UCSD-AML1 (cell line): ENCODE measurements around the gene TMIGD2.
A peak's percentile ranks its signal among the peaks of the same experiment; 100 is the strongest.

Experiments
- DNase-seq: peaks from one replicate; lab custom pipeline; 2025; ENCODE audit not compliant: unreplicated experiment; lab: John Stamatoyannopoulos, UW

The TMIGD2 gene

DNA sequence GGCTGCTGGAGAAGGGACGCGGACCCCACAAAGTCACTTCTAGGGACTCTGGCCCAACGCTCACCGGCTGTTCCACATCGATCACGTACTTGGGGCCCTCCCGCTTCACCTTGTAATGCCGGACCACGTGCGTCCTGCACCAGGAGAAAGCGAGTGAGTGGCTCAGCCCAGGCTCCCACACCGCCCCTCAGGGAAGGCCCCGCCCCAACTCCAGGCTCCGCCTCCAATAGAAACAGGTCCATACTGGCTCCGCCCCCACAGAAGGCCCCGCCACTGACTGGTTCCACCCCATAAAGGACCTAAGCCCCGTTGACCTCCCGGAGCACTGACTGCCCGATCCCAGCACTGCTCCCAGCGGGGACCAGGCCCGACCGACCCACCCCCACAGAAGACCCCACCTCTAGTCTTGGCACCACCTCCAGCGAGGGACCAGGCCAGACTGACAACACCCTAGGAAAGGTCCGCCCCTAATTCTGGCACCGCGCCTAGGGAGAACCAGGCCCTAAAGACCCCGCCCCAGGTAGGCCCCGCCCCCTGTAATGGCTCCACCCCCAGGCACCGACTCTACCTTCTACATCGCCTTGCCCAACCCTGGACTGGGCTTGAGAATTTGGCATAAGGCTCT, 25.2 kb upstream of the TMIGD2 start:
- DNase-seq: peak; percentile 78

DNA sequence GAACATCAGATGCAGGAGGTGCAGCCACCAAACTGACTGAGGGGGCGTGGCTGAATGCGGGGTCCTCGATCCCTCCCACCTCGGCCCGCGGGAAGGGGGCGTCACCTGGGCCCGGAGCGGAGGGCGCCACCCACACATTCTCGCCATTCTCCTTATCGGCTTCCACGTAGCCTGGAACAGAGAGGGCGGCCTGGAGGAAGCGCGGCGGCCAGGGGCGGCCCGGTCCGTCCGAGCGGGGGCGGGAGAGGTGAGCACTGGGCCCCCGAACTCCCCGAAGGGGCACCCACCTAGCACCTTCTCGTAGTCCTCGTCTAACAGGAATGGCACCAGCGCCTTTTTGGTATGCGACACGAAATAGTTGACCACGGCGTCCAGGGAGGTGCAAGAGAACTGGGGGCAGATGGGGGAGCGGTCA, 24.7 kb upstream of the TMIGD2 start:
- no peak for DNase-seq

DNA sequence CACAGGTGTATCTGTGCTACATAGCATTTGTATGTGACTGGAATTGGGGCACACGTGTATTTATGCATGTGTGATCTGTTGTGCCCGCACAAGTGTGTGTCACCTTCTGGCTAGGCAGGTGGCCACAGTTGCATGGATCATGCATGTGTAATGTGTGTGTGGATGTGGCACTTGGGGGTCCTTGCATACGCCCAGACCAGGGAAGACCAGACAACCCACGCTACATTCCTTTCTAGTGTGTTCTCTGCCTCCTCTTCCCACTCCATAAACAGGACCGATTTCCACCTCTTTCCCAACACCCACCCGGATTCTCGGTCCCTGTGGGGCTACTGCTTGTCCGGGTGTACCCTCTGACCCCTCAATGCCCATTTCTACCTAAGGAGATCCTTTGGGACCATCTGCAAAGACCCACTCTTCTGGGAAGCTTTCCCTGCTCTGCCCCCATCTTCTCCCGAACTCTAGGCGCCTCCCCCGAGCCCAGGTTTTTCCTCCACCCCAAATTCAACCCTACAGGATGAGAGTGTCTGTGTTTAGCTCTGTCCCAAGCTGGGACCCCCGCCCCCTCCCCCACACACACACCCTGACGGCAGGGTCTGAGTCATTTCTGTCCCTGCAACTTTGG, 24.1 kb upstream of the TMIGD2 start:
- DNase-seq: no peak

DNA sequence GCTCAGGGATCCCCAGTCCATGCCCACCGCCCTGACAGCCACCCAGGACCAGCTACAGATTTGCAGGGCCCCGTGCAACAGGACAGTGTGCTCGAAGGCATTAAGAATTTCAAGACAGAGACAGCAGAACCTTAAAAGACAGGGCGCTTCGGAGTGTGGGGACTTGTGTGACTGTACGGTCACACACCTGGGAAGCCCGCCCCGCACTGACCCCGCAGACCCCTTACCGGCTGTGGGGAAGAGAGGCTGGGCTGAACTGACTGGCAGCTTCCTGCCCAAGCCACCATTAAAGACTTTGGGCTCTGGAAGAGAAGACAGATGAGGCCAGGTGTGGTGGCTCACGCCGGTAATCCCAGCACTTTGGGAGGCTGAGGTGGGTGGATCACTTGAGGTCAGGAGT, 22.0 kb upstream of the TMIGD2 start:
- DNase-seq: no peak

DNA sequence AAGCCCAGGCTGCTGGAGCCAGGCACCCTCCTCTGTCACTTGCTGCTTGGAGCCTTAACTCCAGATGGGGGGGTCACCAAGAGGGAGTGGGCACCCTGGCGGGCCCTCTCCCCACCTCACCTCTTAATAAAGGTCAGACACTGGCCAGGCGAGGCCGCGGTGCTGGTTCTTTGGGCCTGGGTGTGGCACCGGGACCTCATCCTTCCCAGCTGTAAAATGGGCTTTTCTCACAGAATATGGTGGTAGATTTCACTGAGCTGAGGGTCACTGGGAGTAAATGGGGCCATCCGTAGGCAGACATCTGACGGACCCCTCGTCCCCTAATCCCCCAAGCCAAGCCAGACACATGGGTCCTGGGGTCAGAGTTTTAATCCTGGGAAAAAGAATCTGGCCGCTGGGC, 21.5 kb upstream of the TMIGD2 start:
- DNase-seq: no peak

DNA sequence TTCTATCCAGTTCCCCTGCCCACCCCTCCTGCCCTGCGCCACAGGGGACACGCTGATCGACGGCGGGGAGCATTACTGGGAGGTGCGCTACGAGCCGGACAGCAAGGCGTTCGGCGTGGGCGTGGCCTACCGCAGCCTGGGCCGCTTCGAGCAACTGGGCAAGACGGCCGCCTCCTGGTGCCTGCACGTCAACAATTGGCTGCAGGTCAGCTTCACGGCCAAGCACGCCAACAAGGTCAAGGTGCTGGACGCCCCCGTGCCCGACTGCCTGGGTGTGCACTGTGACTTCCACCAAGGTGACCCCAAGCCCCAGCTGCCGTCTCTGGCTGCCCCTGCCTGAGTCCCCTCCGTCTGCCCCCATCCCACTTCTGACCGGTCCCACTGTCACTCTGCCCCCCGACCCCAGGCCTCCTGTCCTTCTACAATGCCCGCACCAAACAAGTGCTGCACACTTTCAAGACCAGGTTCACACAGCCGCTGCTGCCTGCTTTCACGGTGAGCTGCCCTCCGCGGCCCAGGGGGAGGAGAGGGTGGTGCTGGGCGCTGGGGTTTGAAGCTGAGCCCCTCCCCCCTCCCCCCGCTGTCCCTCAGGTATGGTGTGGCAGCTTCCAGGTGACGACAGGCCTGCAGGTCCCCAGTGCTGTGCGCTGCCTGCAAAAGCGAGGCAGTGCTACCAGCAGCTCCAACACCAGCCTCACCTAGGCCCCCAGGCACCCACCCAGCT, 20.9 kb upstream of the TMIGD2 start:
- DNase-seq: no peak

DNA sequence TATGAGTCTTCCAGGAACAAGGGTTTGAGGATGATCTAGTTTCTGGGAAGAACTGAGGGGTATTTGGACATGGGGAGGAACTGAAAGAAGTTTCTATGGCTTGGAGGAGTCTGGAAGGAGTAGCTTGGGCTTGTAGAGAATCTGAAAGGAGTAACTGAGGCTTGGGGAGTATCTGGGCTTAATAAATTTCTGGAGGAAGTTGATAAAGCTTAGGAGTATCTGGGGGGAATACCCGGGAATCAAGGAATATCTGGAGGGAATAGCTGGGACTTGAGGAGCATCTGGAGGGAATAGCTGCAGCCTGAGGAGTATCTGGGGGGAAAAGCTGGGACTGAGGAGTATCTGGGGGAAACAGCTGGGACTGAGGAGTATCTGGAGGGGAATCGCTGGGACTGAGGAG, 18.2 kb upstream of the TMIGD2 start:
- DNase-seq: no peak

DNA sequence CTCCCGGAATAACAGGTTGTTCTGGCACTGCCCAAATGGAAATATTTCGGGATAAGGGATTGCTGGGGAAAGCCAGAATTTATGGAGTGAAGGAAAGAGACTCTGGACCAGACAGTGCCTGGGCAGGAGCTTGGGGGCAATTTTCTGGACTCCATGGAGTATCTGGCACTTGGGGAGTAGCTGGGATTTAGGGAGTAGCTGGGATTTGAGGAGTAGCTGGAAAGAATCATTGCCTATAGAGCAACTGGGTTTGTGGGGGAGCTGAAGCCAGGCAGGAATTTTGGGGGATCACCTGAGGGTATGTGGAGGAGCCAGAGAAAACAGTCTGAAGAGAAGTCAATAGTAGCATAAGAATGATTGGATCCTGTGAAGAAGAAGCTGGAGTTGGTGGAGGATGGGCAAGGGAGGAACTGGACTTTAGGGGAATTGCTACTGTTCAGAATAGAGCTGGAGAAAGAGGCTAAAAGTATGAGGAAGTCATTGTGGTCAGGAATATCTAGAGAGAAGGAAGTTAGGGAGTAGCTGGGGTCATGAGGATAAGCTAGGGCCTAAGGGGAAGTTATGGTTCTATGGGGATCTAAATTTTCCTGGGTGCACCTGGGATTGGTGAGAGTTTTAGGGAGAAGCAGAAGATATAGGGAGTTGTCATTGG, 17.0 kb upstream of the TMIGD2 start:
- no peak for DNase-seq

DNA sequence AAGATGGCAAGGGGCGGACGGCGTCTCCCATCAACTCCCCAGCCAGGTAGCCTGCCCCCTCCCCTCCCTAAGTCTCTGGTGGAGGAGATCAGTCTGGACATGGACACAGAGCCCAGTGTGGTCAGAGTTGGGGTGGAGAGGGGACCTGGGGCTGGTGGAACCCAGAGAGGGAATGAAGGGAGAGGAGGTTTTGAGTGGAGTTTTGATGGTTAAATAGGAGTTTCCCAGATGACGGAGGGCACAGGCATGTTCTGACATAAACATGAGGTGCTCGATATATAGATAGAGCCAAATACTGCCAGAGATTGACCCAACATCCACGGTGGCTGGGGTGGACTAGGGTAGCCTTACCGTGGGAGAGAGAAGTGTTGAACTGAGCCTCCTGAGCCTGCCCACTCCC, 16.3 kb upstream of the TMIGD2 start:
- no peak for DNase-seq

DNA sequence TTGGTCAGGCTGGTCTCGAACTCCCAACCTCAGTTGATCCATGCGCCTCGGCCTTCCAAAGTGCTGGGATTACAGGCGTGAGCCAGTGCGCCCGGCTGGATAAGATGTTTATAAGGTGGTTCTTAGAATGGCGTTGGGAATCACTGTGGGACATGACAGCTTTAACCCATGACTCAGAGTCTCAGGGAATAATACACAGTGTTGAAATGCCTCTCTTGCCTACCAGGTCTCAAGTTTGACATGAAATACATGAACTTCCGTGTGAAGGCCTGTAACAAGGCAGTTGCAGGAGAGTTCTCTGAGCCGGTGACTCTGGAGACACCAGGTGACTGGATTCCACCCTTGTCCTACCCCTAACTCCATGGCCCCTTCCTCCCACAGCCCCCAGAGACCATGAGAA, 14.8 kb upstream of the TMIGD2 start:
- DNase-seq: no peak

DNA sequence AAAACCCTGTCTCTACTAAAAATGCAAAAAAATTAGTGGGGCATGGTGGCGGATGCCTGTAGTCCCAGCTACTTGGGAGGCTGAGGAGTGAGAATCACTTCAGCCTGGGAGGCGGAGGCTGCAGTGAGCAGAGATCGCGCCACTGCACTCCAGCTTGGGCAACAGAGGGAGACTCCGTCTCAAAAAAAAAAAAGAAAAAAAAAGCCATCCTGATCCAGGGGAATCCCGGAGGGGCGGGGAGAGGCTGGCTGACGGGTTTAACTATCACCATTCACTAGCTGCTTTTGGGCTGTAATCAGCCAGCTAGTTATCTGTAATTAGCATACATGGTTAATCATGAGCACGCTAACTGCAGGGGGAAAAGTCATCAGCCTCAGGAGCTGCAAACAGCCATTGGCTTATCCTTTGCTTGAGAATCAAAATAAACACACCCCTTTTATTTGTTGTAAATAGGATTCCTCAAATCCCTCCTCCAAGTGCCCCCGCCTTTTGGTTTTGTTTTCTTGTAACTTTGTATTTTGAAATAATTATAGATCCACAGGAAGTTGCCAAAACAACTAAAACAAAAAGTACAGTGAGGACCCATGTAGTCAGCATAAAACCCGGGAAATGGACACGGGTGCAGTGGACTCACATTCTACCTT, 11.8 kb upstream of the TMIGD2 start:
- no peak for DNase-seq

DNA sequence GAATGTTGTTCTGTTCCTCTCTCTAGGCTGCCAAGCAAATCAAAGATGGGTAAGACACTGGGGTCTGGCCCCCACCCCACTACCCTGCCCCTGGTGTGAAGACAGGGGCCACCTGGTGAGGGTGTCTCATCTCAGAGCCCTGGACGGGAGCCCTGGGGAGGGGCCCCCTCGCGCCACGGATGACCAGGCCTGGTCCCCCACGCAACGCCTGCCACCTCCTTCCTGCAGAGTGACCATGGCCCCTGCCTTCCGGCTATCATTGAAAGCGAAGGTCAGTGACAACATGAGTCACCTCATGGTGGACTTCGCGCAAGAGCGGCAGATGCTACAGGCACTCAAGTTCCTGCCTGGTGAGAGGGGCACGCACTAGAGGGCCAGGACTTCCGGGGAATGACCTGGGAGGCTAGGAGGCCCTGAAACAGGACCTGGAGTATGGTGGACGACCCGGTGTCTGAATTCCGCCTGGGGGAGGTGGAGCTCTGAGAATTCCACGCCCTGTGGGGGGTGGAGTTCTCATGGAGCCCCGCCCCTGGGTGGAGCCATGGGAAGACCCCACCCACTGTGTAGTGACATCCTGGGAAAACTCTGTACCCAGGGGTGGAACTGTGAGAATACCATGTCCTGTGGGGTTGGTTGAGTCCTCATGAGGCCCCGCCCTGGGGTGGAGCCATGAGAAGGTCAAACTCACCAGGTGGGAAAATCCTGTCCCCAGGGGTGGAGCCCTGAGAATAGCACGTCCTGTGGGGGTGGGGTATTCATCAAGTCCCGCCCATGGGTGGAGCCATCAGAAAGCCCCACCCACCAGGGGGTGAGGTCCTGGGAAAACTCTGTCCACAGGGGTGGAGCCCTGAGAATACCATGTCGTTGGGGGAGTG, 8.3 kb upstream of the TMIGD2 start:
- no peak for DNase-seq

DNA sequence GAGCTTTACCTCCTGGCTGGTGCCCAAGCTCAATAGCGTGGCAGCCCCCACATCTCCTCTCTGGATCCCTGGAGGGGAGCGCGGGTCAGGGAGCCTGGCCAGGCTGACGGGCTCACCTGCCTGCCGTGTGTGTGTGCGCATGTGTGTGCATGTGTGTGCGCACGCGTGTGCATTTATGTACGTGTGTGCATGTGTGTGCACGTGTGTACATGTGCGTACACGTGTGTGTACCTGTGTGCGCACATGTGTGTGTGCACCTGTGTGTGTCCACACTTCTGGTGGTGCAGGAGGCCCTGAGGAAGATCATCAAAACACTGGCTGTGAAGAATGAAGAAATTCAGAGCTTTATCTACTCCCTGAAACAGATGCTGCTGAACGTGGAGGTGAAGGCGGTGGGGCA, 3.5 kb upstream of the TMIGD2 start:
- DNase-seq: no peak

DNA sequence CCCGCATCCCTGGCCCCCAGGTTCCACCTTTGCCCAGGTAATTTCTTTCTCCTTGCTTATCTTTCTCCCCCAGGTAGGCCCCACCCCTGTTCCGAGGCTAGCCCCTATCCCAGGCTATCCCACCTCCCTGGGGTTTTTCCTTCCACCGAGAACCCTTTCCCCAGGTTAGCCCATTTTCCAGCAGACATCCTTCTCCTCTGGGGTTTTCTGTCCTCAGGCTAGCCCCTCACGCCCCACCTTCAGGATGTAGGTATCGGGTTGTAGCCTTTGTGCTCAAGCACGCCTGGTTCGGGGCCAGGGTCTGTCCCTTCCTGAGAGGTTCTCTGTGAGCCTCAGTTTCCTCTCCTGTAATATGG, 3.0 kb upstream of the TMIGD2 start:
- no peak for DNase-seq

DNA sequence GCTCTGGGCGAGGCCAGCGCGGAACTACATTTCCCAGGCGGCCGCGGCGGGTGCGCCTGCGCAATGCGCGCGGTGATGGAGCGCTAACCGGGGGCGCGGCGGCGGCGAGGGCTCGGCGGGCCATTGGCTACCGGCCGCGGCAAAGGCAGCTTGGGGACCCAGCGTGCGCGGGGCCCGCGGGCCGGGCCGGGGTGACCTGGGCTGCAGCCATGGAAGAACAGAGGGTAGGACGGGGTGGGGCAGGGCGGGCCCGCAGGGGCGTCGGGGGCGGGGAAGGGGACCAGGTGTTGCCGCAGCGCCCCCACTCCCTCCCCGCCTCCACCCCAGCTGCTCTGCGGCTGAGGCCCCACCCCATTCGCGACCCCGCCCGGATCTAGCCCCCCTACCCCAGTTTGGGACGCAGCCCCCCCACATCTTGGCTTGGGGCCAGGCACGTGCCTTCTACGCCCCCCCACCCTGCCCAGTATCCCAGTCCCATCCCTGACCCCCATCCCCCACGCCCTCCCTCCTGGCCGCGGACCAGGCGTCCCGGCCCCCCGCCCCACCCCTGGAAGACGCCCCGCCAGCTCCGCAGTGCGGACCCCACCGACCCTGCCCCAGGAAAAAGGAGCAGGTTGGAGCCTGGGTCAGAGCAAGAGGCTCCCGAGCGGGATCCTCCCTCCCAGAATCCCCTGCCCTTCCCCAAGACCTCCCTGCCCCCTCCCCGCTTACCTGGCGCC, 2.5 kb upstream of the TMIGD2 start, which contains the start of gene FSD1:
Gene FSD1, plus strand, starts transcription at position 61 of the 719 bp plus-strand sequence. Its CDS starts 149 bp downstream, at position 210.
- peak; percentile 65 for DNase-seq

DNA sequence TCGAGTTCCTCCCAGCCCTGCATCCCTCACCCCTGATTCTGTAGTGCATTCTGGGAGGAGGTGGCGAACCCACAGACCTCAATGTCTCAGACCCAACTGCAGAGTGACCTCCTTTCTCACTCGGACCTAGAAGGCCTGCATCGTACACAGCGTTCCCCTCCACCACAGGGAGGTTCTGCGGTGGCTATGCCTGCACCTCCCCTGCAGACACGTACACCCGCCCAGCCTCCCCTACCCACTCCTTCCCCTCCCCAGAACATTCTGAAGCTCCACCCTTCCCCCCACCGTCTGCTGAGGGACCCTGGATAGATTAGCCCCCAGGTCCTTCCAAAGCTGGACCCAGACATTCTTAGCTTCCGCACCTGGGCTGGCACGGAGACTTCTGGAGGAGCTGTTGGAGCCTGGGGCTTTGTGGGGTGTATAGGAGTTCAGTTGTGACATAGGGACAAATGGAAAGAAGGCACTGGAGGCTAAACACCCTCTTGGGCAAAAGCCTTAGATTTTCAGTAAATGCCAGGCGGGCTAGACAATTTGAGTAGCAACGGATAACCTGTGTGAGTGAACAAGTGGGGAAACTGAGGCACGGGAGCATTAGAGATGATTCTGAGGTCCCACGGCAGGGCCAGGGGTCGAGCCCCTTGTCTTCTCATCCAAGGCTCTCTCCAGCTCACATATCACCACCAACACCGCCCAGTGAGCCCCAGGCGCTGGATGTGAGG, 1.8 kb upstream of the TMIGD2 start:
- no peak for DNase-seq

DNA sequence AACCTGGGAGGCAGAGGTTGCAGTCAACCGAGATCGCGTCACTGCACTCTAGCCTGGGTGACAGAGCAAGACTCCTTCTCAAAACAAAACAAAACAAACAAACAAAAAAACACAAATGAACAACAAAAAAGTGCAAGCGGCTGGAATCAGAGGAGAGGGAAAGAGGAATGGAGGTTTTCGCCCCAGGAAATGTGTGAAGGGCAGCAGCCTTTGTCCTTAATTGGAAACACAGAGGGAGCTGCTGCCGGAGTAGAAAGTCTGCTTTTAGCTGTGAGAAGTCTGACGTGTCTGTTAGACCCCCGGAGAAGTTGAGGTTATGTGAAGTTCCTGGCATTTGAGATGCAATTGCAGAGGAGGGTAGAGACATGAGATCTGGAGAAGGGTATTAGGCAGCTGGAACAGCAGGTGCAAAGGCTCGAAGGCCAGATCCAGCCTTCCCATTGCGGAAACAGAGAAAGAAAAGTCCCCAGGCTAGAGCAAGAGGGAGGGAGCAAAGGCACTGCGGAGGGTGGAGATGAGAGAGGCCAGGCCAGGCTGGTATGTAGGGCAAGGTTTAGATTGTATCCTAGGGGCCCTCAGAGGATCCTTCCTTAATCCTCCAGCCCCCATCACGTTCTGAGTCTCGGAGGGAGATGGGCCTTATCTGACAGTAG, 473 bp downstream of the TMIGD2 start:
- DNase-seq: no peak

DNA sequence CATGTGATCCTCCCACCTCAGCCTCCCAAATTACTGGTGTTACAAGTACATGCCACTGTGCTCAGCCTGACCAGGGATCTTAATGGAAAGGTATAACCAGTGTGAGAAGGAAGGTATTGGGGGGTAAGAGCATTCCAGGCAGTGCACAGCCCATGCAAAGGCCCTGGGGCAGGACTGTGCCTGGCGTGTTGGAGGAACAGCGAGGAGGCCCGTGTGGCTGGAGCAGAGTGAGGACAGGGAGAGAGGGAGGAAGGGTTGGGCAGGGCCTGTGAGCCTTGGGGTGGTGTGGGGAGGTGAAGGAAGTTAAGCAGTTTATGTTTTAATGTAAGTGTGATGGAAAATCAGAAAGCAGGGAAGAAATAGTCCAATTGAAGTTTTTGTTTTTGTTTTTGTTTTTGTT, 1.6 kb downstream of the TMIGD2 start:
- no peak for DNase-seq
